Measurements from ENCODE around the gene CDH4. TPM values are rescaled to one million over a fixed set of nuclear protein-coding genes. Genes with fewer than 3 reads are reported as not detected.
A peak's percentile ranks its signal among the peaks of the same experiment; 100 is the strongest.

Gene CDH4
- total RNA-seq, 1 donor from 2014 or later = not detected

DNA sequence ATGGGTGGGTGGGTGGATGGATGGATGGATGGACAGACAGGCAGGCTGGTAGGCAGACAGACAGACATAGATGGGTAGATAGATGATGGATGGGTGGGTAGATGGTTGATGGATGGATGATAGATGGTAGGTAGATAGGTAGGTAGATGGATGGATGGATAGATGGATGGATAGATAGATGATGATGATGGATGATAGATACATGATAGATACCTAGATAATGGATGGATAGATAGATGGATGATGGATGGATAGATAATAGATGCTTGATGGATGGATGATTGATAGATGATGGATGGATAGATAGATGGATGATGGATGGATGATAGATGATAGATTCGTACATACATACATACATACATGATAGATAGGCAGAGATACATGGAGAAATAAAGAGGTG, 368.1 kb downstream of the CDH4 start:
- intact Hi-C loops (cut with DNase I) = no loop called here
- no peak for DNase-seq (ENCODE audit: low spot score)

DNA sequence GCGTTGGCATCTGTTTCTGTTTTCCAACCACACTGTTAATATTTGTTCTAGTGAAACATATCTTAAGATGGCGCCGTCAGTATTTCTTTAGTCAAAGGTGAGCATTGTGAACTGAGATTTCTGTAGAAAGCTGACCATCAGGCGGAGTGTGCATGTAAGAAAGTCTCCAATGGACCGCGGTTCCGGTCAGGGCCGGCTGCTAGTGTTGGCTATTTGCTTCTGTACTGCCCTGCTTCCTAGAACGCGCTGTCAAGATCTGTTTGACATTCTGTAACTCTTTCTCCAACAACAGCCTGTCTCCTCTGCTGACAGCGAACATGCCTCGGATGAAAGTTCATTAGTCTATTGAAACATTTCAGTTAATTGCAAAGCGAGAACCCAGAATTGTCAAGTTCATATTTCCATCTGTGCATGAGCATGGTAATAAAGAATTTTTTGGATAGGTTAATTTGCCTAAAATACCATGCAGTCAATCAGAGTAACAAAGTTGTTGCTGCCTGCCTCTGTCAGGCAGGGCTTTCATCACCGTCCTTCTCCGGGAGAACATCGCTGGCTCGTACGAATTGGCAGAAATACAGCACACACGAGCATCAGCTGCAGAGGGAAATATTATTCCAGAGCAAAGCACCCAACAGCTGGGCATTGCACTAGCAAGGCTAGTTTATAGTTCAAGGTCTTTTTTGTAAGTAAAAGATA, 369.1 kb downstream of the CDH4 start:
- DNase-seq (ENCODE audit: low spot score) = no peak
- intact Hi-C loops (cut with DNase I) = no loop called here

DNA sequence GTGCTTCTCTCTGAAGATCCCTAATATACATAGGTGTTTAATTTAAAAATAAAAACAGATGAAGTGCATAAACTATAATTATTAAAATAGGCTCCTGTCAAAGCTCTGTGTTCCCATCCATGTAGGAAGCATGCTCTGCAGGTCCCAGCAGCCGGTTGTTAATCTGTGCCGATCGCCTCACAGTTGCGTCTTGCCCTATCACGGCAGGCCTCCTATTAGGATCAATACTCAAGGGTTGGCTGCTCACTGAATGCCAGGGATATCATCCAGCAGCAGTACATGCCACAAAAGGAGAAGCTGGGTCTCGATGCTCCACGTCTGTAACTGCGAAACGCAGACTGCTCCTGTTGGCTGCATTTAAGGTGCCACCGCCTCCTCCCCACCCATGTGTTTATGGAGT, 369.8 kb downstream of the CDH4 start:
- DNase-seq (ENCODE audit: low spot score) = no peak
- intact Hi-C loops (cut with DNase I) = no loop called here

DNA sequence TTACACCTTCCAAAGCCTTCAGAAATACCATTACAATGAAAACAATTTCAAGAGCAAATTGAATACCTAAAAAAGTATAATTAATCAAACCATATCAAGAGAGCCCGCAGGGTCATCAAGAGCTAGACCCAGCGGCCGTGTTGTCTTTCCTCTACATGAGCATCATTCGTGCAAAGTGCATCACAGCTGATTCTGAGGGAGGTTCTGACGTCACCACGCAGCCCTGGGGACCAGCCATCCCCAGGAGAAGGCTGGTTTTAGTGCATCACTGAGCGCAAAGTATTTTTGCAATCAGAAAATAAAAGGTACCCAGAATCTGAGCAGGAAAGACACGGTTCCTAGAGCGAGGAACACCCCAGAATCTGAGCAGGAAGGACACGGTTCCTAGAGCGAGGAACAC, 371.4 kb downstream of the CDH4 start:
- intact Hi-C loops (cut with DNase I) = no loop called here
- DNase-seq (ENCODE audit: low spot score) = no peak

DNA sequence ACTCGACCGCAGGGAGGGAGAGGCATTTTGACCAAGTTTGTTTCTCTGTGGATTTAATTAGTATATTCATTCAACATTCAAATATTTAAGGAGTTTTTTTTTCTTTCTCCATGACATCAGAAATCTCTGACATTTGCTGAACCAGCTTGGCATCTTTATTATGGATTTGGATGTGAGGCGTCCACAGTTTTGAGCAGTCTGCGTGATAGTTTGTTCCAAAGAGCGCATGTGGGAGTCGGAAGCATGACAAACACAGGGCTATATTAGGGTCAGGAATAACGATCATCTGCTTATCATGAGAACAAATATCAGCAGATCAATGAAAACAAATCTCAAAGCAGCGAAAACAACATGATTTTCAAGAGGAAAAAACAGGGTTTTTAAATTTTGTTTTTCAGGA, 373.2 kb downstream of the CDH4 start:
- intact Hi-C loops (cut with DNase I) = no loop called here
- DNase-seq (ENCODE audit: low spot score) = no peak

DNA sequence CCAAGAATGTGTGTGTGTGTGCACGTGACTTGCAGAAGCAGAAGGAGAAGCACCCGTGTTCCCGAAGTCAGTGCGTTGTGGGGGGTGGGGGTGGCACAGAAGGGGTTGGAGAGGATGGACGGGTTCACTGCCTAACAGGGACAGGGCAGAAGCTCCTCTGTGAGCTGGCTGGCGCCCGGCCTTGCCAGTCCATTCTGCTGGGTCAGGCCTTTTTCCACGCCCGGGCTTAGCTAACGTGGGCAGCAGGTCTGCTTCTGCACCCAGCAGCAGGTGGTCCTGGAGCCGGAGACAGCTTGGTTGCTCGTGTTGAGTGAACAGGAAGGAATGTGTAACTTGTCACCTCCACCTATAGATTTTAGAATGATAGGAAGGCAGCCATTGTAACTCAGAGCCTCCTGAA, 374.4 kb downstream of the CDH4 start:
- DNase-seq (ENCODE audit: low spot score) = no peak
- intact Hi-C loops (cut with DNase I) = no loop called here

DNA sequence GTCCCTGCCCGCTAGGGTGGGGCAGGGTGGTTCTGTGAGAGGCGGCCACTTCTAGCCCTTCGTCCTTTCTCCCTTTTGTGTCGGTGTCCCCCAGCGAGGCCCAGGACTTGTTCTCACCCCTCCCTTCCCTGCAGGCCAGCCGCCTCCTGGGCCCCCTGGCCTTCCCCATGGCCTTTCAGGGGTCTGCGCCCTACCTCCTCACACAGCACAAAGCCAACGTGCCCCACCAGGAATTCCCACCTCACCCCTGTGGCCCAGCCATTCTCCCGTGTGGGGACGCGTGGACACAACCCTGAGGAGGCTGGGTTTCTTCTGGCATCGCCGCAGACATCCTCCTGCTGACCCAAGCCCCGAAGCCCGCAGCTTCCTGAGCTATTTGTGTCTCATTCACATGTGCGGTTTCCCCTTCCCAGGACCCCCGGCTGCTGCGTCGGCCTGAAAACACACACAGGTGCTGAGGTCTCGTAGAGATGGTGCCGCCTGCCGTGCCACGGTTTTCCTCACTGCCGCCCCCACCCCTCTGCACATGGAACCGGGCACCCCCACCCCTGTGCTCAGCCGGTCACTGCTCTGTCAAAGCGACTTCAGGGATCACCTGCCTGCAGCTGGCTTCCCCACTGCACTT, 375.8 kb downstream of the CDH4 start:
- intact Hi-C loops (cut with DNase I) = no loop called here
- DNase-seq (ENCODE audit: low spot score) = no peak

DNA sequence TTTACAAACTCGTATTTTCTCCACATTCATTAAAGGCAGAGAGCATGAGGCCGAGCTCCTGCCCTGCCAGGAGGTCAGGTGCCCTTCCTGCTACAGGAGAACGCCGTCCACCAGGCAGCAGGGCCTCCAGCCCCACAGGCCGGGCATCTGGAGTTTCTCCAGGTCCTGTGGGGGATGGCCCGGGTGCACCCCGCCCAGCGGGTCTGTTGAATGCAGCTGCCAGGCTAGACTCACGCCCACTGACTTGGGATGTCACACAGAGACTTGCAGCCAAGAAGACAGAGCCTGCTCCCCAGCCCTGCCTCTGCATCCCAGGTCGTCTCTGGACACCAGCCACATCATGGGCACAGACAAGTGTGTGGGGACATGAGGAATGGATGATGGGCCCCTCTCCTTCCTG, 376.4 kb downstream of the CDH4 start:
- intact Hi-C loops (cut with DNase I) = no loop called here
- DNase-seq (ENCODE audit: low spot score) = no peak

DNA sequence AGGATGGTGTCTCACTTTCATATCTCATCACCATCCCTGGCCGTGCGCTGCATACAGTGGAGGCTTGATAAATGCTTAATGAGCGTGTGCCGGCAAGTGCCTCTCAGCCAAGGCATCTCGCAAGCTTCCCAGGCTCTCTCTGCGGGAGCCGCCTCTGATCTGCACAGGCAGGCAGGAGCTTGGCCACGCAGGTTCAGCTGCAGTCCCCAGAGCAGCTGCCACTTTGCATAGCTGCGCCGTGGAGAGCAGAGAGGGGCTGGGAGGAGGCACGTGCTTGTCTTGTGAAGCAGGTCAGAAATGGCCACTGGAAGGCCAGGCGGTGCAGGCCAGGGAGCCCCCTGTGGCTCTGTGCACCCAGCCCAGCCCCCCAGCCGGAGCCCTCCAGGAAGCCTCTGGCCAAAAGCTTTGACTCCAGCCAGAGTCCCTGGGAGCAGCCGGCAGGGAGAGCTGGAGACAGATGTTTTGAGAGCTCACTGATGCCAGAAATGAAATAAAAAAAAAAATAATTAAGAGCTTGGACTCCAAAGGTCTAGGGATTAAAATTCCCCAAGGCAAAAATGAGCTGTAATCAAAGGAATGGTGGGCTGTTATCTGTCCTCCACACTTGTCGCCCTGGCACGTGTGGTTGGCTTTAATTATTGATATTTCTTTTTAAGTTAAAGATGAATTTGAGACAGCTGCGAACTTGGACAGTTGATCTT, 377.0 kb downstream of the CDH4 start:
- intact Hi-C loops (cut with DNase I) = no loop called here
- DNase-seq (ENCODE audit: low spot score) = no peak

DNA sequence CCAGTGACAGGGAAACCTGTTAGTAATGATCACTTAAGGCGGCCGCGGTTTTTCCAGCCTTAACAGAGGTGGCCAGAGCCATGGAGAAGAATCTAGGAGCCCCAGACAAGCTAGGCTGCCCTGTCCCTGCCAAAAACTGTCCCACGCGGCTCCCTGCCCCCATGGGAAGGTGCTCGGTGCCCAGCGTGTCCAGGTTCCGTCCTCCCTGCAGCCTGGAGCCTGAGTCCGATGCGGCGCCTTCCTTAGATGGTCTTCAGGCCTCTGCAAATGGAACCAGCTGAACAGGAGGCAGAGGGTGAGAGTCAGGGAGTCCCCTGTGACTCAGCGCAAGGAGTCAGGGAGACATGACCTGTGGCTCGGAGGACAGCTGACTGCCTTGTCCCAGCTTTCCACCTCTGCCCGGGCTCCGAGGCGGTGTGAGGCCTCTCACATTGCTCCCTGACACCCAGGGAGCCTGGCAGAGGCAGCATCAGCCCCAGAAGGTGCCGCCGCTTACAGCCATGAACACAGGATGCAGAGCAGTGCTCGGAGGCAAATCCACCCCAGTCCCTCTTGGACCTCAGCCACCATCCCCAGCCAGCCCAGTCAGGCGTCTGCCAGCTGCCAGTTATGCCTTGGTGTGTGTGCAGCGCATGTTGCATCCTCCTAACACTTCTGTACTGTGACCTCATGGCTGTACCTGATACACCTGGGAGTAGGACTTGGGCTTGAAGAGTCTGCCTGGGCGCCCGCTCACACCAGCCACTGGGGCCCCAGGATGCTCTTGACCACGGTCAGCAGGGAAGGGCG, 377.7 kb downstream of the CDH4 start:
- DNase-seq (ENCODE audit: low spot score) = no peak
- intact Hi-C loops (cut with DNase I) = no loop called here

DNA sequence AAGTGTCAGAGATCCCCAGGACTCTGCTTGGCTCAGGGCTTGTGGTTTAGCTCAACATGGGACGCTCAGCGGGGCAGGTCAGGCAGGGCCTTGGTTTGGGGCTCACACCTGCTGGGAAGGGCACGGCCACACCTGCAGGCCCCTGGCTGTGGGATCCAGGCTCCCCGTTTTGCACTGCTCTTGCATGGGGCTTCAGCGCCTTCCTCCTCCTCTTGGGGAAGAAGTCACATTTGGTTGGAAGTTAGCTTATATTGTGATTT, 378.3 kb downstream of the CDH4 start:
- no peak for DNase-seq (ENCODE audit: low spot score)
- intact Hi-C loops (cut with DNase I) = no loop called here

DNA sequence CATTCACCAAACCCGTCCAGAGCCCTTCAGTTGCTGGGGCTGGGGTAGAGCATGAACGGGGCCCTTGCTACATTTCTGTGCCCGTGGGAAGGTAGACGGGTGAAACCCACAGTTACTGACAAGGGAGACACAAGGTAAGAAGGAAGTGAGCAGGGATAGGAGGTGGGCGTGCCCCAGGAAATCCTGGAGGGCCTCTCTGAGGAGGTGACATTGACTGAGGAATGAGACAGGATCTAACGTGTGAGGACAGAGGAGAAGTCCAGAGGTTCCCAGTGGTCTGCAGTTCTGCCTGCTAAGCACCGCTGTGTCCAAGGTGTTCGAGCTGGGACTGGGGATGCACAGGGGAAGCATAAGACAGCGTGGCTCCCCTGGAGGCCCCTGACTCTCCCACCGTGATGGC, 378.8 kb downstream of the CDH4 start:
- intact Hi-C loops (cut with DNase I) = no loop called here
- no peak for DNase-seq (ENCODE audit: low spot score)

DNA sequence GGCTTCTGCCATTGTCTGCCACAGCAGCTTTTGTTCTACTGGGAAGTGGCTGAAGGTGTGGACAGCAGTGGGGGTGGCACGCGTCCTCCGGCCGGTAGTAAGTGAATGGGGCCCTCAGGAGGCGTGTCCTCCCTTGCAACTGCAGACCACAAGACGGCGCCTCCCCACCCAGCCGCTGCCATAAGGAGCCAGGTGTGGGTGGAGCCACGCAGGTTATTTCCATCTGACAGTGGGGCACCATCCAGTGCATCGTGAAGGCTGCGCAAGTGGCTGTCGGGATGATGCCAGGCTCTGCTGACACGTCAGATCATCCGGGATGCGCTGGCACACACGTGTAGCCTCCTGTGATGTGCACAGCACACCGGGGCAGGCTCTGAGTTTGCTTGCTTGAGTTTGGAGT, 379.7 kb downstream of the CDH4 start:
- DNase-seq (ENCODE audit: low spot score) = no peak
- intact Hi-C loops (cut with DNase I) = no loop called here

DNA sequence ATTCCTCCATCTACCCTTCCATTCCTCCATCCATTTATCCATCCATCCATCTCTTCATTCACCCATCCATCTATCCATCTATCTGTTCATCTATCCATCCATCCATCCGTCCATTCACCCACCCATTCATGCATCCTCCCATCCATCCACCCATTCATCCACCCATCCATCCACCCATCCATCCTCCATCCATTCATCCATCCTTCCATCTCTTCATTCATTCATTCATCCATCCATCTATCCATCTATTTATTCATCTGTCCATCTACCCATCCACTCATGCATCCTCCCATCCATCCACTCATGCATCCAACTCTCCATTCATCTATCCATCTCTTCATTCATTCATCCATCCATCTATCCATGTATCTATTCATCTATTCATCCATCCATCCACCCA, 380.9 kb downstream of the CDH4 start:
- DNase-seq (ENCODE audit: low spot score) = no peak
- intact Hi-C loops (cut with DNase I) = no loop called here

DNA sequence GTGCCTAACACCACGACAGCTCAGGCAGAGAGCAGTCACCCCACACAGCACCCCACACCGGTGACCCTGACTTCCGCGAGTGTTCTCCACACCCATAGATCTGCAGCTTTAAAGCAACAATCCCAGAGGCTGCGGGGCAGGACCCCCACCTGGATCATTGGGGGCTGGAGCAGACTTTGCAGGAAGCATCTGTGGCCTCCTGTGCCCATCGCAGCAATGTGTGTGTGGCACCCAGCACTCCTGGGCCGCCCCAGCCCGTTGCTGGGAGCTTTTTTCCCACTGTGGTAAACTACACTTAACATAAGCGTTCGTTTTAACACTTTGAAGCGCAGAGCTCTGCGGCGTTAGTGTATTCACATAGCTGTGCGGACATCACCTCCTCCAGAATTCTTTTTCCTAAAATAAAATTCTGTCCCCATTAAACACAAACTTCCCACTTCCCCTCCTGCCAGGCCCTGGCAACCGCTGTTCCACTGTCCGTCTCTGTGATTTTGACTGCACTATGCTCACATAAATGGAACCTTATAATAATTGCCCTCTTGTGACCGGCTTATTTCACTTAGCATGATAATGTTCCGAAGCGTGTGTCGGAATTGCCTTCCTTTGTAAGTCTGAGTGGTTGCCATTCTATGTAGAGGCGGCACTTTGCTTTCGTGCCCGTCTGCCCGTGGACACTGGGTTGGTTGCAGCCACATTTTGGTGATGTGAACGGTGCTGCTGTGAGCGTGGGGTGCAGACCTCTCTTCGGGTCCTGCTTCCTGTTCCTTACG, 382.5 kb downstream of the CDH4 start:
- intact Hi-C loops (cut with DNase I) = no loop called here
- DNase-seq (ENCODE audit: low spot score) = no peak

DNA sequence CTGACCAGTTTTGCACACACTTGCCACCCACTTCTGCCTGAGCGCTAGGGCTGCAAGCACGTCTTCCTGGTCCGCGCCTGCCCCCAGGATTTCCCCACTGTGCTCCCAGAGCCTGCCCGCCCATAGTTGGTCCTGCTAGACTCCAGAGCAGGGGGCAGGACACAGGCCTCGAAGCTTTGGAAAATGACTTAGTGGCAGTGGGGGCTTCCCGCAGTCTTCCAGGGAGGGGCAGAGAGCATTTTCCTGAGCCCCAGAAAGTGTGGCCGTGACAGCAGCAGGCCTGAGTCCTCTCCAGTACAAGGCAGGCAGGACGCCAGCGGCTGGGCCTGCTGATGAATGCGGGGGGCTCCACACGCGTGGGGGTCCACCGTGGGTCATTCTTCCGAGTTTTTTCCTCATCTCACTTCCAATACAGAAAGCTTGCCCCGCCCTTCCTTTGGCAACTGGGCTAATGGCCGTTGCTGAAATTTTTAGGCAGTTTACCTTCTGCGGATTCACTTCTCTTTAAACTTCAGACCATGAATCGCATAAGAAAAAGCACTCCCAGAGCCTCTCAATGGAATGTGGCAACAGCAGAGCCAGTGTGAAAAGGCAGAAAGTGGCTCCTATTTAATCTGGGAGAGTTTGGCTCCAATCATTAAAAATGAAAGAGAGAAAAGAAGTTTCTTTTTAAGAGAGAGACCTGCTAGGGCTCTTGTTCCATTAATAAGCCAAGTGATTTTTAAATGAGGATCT, 383.8 kb downstream of the CDH4 start:
- intact Hi-C loops (cut with DNase I) = no loop called here
- DNase-seq (ENCODE audit: low spot score) = no peak

DNA sequence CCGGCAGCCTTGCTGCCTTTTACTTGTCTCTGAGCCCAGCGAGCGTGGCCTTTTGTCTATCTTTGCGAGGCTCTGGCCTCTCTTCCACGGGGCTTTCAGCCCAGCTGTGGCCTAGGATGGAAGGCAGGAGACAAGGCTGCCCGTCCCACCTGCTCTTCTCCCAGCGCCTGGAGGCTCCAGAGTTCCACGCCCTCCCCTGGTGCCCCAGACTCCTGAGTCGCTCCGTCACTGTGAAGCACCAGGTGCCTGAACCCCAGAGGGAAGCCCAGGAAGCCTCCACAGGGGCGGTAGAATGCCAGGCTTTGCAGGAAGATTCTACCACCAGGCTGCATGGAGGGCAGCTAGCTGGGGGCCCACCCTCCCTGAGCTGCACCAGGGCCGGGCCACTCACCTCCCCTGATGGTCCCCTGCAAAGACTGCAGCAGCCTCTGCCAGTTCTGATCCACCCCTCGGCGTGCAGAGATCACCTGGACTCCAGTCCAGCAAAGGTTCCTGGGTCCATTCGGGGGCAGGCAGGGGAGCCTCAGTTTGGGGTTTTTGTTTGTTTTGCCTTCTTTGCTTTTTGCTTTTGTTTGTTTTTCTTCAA, 384.6 kb downstream of the CDH4 start:
- peak; percentile 62 for DNase-seq (ENCODE audit: low spot score)
- intact Hi-C loops (cut with DNase I) = no loop called here

DNA sequence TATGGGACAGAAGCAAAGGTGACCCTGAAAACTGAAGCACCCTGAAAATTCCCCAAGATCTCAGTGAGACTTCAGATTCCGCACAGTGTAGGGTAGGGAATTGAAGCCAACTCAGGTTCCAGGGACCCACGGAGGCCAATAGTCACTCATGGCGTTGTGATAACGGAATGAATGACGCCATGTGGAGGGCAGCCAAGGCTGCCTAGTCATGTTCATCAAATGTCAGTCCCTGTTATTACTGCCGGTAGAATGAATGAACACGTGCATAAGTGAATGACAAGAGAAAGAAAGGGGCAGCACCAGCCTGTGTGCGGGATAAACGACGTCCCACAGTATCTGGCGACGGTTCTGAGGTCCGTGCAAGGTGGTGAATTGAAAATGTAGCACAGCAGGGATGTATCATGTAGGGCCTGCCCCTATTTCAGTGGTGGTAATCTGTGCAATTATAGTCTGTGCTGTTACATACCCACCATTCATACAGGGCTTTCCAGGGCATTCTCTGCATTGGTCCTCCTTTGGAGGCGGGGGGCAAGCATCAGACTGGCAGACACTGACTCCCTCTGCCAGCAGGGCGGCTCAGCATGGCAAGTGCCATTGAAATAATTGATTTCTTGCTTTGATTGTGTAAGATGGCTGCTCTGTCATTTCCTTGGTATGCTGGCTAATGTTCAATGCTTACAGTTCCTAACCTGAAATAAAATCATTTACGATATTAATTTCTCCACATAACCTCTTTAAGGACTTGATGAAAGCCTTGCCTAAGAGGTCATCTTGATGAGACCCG, 386.9 kb downstream of the CDH4 start:
- no peak for DNase-seq (ENCODE audit: low spot score)
- intact Hi-C loops (cut with DNase I) = no loop called here
